ENCODE data around the gene TMEM63A.

DNA sequence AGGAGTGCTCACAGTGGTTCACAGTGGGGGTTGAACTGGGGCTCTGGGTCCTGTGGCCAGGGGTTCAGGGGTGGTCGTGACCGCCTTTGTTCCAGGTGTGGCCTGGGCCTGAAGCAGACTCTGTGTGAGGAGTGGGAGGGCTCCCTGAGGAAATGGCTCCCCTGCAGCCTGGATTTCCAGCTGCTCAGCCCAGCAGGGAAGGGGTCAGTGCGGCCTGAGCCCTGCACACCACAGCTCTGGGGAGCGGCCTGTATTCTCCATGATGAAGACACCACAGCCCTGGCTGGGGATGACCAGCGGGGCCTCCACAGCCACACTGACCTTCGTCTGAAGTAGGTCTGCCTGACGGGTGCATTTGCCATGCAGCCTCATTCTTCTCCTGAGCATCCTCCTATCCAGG lies 25.2 kb upstream of the TMEM63A start:
- TF ChIP-seq, protein P1, sequence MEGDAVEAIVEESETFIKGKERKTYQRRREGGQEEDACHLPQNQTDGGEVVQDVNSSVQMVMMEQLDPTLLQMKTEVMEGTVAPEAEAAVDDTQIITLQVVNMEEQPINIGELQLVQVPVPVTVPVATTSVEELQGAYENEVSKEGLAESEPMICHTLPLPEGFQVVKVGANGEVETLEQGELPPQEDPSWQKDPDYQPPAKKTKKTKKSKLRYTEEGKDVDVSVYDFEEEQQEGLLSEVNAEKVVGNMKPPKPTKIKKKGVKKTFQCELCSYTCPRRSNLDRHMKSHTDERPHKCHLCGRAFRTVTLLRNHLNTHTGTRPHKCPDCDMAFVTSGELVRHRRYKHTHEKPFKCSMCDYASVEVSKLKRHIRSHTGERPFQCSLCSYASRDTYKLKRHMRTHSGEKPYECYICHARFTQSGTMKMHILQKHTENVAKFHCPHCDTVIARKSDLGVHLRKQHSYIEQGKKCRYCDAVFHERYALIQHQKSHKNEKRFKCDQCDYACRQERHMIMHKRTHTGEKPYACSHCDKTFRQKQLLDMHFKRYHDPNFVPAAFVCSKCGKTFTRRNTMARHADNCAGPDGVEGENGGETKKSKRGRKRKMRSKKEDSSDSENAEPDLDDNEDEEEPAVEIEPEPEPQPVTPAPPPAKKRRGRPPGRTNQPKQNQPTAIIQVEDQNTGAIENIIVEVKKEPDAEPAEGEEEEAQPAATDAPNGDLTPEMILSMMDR (conservative IDR thresholded peaks at IDR 0.05), result no peak
- no peak for TF ChIP-seq EZH2 (IDR thresholded peaks at IDR 0.05; ENCODE audit: low read depth)

All from PC-9 (cell line).